CD4-positive, alpha-beta T cell treated with Interleukin-15 for 1 hour (primary cell): ENCODE measurements around the gene PPP2R3C.
A peak's percentile ranks its signal among the peaks of the same experiment; 100 is the strongest.
"Not testable (repeated sequence)": the region's sequence is repeated elsewhere in the genome, so short reads cannot be mapped to it uniquely, and the experiment has no call there.

ENCODE experiments used
- DNase-seq: peaks from one replicate; pipeline ENCODE4 v3.0.0-alpha.2; 2020

Gene PPP2R3C

DNA sequence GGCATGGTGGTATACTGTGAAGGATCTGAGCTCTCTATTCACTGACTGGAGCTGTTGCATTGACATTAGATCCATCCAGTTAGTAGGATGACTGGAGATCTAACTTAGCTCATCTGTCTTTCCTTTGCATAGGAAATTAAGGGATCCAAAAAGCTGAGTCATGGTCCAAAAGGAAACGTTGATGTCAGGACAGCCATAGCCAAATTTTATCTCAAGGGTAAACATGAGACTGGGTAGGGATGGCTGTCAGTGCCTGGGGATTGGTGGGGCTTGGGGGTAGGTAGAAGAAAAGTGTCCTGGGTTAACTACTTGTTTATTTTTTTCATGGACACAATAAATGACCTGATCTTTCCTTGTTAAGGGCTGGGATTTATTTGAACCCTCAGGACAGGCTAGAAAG is 71.1 kb downstream of the PPP2R3C start:
- DNase-seq: no peak

DNA sequence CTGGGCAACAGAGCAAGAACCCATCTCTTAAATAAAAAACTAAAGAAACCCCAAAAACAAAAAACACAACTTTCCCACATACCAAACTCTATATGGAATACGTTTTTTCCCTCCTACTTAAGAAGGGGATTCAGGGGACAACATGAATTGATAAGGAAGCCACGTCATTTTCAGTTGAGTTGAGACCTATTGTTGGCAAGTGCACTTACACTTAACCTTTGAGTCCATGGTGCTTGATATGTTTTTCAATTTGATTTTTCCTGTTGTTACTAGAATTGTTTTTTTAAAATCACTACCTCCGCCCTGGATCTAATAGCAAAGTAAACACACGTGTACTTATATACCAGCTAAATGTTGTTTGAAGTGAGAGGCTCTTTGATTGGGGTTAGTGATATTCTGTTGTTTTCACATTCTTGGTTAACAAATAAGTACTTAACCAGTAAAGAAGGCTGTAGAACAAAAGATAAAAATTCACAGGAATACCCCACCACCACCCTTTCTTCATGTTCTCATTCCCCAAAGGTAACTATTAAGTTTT is 73.7 kb downstream of the PPP2R3C start:
- no peak for DNase-seq

DNA sequence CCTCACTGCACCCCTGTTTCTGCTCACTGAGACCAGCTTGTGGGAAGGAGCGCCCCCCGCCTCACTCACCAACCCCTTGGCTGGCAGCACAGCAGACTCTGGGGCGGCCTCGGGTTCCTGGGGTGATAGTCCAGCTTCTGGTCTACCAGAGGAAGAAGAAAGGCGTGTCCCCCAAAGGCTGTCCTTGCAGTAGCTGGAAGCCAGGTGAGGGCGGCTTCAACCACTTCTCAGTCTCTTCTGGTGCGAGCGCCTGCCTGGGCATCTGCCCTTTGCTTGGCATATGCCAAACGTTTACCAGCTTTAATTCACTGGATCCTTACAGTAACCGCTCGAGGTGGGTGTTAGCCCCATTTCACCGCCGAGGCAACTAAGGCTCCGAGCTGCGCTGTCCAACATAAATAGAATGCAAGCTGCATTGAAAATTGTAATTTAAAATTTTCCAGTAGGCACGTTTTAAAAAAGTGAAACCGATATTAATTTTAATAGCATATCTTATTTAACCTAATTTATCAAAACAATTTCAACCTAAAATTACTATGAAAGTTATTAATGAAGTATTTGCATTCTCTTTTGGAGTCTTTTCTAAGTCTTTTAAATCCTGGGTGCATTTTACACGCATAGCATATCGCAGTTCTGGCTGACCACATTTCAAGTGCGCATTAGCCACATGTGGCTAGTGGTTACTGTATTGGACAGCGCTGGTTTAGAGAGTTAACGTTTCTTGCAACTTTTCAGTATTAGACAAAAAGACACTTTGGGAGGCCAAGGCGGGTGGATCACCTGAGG is 74.8 kb downstream of the PPP2R3C start:
- no peak for DNase-seq

- peak; percentile 100 for DNase-seq
These were observed 75.6 kb downstream of the PPP2R3C start, which contains the start of gene FAM177A1 for GRCh38 chr14:35046048-35046750. TSS of gene FAM177A1 (plus strand) at chr14:35046272. CDS start at chr14:35046464, 192 bp downstream.

DNA sequence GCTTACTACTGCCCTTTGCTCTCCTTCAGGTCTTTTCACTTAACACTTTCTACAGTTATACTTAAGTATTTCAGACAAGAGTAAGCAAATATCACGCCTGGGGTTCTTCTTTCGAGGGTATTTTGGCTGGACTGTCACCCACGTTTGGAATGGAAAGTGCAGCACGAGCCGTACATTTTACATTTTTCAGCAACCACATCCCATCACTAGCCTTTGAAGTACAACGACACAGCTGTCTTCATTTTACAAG is 76.1 kb downstream of the PPP2R3C start:
- DNase-seq: no peak

GRCh38 chr14:35044939-35045797 is 76.6 kb downstream of the PPP2R3C start:
- no peak for DNase-seq

DNA sequence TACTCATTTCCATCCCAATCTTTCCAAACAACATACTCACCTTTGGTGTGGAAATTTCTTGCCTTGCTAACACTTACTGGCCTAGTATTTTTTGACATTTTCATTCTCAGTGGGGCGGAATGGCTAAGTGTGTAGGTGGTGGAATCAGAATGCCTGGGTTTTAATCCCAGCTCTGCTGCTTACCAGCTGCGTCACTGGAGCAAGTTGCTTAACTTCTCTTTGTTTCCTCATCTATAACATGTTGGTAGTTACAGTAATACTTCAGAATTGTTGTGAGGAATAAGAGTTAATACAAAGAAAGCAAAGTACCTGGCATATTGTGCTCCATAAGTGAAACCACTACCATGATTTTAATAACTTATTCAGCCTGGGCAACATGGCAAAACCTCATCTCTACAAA is 78.7 kb downstream of the PPP2R3C start:
- no peak for DNase-seq

DNA sequence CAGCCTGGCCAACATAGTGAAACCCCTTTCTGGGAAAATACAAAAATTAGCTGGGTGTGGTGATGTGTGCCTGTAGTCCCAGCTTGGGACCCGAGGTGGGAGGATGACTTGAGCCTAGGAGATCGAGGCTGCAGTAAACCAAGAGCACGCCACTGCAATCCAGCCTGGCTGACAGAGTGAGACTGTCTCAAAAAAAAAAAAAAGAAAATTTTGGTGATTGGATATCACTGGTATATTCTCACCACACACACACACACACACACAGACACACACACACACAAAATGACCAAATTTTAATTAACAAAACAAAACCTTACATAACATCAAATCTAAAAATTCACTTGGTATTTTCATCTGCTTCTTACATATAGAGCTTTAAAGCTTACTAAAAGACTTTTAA is 79.2 kb downstream of the PPP2R3C start:
- DNase-seq: no peak

DNA sequence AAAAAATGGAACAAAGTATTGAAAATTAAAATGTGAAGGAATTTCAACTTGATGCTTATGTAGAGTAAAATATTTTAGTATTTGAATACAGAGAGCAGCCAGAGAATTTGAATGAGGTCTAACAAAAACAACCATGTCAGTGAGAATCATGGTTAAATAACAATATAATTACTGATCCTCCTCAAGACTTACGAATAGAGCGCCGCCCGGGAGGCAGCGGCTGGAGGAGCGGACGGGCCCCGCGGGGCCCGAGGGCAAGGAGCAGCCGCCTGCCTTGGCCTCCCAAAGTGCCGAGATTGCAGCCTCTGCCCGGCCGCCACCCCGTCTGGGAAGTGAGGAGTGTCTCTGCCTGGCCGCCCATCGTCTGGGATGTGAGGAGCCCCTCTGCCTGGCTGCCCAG is 83.5 kb downstream of the PPP2R3C start:
- DNase-seq: not testable (repeated sequence)
